Measurements from ENCODE around the gene CIAO3. TPM values are rescaled to one million over a fixed set of nuclear protein-coding genes. Genes with fewer than 3 reads are reported as not detected.

CIAO3 gene
- total RNA-seq, 1 experiment from 2014 or later = 32.8 TPM

GRCh38 chr16:789191-789850 is 48.5 kb upstream of the CIAO3 start:
- Histone ChIP-seq H3K27me3 (ENCODE audit: insufficient read depth, low read length) (no peaks in the 10 kb centered on the region), H3K79me2 (ENCODE audit: insufficient read depth, low read length) (peaks cover 57% of the 10 kb centered on the region), H4K20me1 (ENCODE audit: insufficient read depth) (no peaks in the 10 kb centered on the region), H3K4me1 (ENCODE audit: control insufficient read depth in 1 of 2, insufficient read depth in 2 of 2, low read length in 2 of 2) (peaks cover 5 to 37% of the 10 kb centered on the region in 2 experiments; a peak in 3 of 4 replicates), H3K4me3 (replicated peaks in 1 of 2; ENCODE audit: low read depth in 1 of 2, low read length in 2 of 2) (peak overlapping the region; percentile 81 to 91), H3K9ac (ENCODE audit: low read length) (peak overlapping the region; percentile 88), H3K9me2 (ENCODE audit: insufficient read depth) (no peaks in the 10 kb centered on the region), H2AFZ (ENCODE audit: low read depth, low read length, poor library complexity, severe bottlenecking) (no peak overlapping the region), H3K36me3 (ENCODE audit: control insufficient read depth in 1 of 2, insufficient read depth in 2 of 2, low read length in 2 of 2) (peaks cover 5 to 40% of the 10 kb centered on the region in 2 experiments), H3K9me3 (ENCODE audit: control insufficient read depth in 1 of 2, insufficient read depth in 1 of 2, low read depth in 1 of 2, low read length in 2 of 2) (no peaks in the 10 kb centered on the region), H3K27ac (ENCODE audit: low read depth, low read length) (peak overlapping the region; percentile 88), H3K4me2 (ENCODE audit: low read length) (peak overlapping the region; percentile 97)
- ChIA-PET CTCF (interaction anchor here (0.6 to 1.9 kb wide), 3 partner anchors 70 to 1929 kb away, joined by 3 to 6 read pairs (median 6); no protein-coding TSS in a partner anchor), POLR2A (no interaction called here), RAD21 (ENCODE audit: low non-redundant PET in 1 of 2, low total read pairs in 2 of 2, uncharacterized antibody in 2 of 2, unreplicated experiment in 2 of 2) (no interaction called here)
- intact Hi-C loops (cut with micrococcal nuclease) = no loop called here
- no TSS peak for BruUV-seq (replicated peaks)
- no peak for DNase-seq (ENCODE audit: low read depth, low spot score)
- TF ChIP-seq CEBPB (IDR thresholded peaks at IDR 0.05; ENCODE audit: low read depth) (no peak), SIN3A (IDR thresholded peaks at IDR 0.05; ENCODE audit: low read depth) (no peak), RAD21 (IDR thresholded peaks at IDR 0.05; ENCODE audit: low read depth) (no peak), POLR2AphosphoS5 (IDR thresholded peaks at IDR 0.05; ENCODE audit: low read depth, low read length) (no peak), FOSL1 (IDR thresholded peaks at IDR 0.05; ENCODE audit: low read depth) (no peak), ZFX (IDR thresholded peaks at IDR 0.05) (no peak; the same call in 1 of the 2 replicates), EZH2 (IDR thresholded peaks at IDR 0.05) (no peak), ELF1 (IDR thresholded peaks at IDR 0.05; ENCODE audit: borderline replicate concordance, low read depth) (no peak), JUND (IDR thresholded peaks at IDR 0.05) (no peak), SP1 (IDR thresholded peaks at IDR 0.05; ENCODE audit: low read depth) (no peak), POLR2A (IDR thresholded peaks at IDR 0.05; ENCODE audit: borderline replicate concordance, extremely low read depth, insufficient read depth, insufficient read length) (no peak), EGR1 (IDR thresholded peaks at IDR 0.05; ENCODE audit: low read depth) (no peak), MAX (IDR thresholded peaks at IDR 0.05) (no peak)
- TF ChIP-seq, protein P1, sequence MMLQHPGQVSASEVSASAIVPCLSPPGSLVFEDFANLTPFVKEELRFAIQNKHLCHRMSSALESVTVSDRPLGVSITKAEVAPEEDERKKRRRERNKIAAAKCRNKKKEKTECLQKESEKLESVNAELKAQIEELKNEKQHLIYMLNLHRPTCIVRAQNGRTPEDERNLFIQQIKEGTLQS (IDR thresholded peaks at IDR 0.05) = no peak
- TF ChIP-seq, protein P2, sequence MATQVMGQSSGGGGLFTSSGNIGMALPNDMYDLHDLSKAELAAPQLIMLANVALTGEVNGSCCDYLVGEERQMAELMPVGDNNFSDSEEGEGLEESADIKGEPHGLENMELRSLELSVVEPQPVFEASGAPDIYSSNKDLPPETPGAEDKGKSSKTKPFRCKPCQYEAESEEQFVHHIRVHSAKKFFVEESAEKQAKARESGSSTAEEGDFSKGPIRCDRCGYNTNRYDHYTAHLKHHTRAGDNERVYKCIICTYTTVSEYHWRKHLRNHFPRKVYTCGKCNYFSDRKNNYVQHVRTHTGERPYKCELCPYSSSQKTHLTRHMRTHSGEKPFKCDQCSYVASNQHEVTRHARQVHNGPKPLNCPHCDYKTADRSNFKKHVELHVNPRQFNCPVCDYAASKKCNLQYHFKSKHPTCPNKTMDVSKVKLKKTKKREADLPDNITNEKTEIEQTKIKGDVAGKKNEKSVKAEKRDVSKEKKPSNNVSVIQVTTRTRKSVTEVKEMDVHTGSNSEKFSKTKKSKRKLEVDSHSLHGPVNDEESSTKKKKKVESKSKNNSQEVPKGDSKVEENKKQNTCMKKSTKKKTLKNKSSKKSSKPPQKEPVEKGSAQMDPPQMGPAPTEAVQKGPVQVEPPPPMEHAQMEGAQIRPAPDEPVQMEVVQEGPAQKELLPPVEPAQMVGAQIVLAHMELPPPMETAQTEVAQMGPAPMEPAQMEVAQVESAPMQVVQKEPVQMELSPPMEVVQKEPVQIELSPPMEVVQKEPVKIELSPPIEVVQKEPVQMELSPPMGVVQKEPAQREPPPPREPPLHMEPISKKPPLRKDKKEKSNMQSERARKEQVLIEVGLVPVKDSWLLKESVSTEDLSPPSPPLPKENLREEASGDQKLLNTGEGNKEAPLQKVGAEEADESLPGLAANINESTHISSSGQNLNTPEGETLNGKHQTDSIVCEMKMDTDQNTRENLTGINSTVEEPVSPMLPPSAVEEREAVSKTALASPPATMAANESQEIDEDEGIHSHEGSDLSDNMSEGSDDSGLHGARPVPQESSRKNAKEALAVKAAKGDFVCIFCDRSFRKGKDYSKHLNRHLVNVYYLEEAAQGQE (IDR thresholded peaks at IDR 0.05; ENCODE audit: low read depth) = no peak
- ATAC-seq = no peak
